ENCODE results near the gene MAPRE3. TPM values are rescaled to one million over a fixed set of nuclear protein-coding genes. Genes with fewer than 3 reads are reported as not detected.

Gene MAPRE3
- total RNA-seq, 4 donors from 2014 or later: 23.8 to 63.6 (median 35.7) TPM

- intact Hi-C loops (cut with DNase I; ENCODE audit: low total_unique reads): no loop called here
These were observed 35.5 kb upstream of the MAPRE3 start for GRCh38 chr2:26934985-26935384.

GRCh38 chr2:26936855-26937254 lies 33.6 kb upstream of the MAPRE3 start:
- intact Hi-C loops (cut with DNase I; ENCODE audit: low total_unique reads): no loop called here
- 74 to 75% methylated on average over 5 of the region's 5 CpGs for WGBS, 2 donors
- TF ChIP-seq CTCF (IDR thresholded peaks at IDR 0.05) (no peak), POLR2A (IDR thresholded peaks at IDR 0.05) (no peak)
- peak in 1 of 2 donors; percentile 3 for DNase-seq (ENCODE audit: low spot score in 2 of 2)
- H3K4me3 ChIP-seq (ENCODE audit: low read depth, poor library complexity, severe bottlenecking): no peak overlapping the region

More at GRCh38 chr2:26934985-26935384, 35.5 kb upstream of the MAPRE3 start:
- peak in 1 of 2 donors; percentile 9 for DNase-seq (ENCODE audit: low spot score in 2 of 2)
- no peak for TF ChIP-seq POLR2A (IDR thresholded peaks at IDR 0.05)
- TF ChIP-seq CTCF (IDR thresholded peaks at IDR 0.05): no peak
- H3K4me3 ChIP-seq (ENCODE audit: low read depth, poor library complexity, severe bottlenecking): no peak overlapping the region
- 58 to 64% methylated on average over 3 of the region's 3 CpGs for WGBS, 2 donors

- 74 to 79% methylated on average over 10 of the region's 10 CpGs for WGBS, 2 donors
- TF ChIP-seq CTCF (IDR thresholded peaks at IDR 0.05): no peak
- TF ChIP-seq POLR2A (IDR thresholded peaks at IDR 0.05): no peak
- no peak overlapping the region for H3K4me3 ChIP-seq (ENCODE audit: low read depth, poor library complexity, severe bottlenecking)
- peak in 1 of 2 donors; percentile 54 for DNase-seq (ENCODE audit: low spot score in 2 of 2)
- intact Hi-C loops (cut with DNase I; ENCODE audit: low total_unique reads): no loop called here
These were observed 31.9 kb upstream of the MAPRE3 start for GRCh38 chr2:26938399-26939118.

GRCh38 chr2:26940001-26940400 lies 30.4 kb upstream of the MAPRE3 start:
- intact Hi-C loops (cut with DNase I; ENCODE audit: low total_unique reads): loop anchor here (5.0 kb wide), 1 partner anchor 98 kb away; no protein-coding TSS in a partner anchor
- WGBS, 2 donors: 85 to 87% methylated on average over 9 of the region's 9 CpGs

GRCh38 chr2:26941486-26941885 lies 29.0 kb upstream of the MAPRE3 start:
- intact Hi-C loops (cut with DNase I; ENCODE audit: low total_unique reads): loop anchor here (5.0 kb wide), 1 partner anchor 99 kb away; no protein-coding TSS in a partner anchor
- no peak overlapping the region for H3K4me3 ChIP-seq (ENCODE audit: low read depth, poor library complexity, severe bottlenecking)
- peak in 1 of 2 donors; percentile 52 for DNase-seq (ENCODE audit: low spot score in 2 of 2)
- 47 to 57% methylated on average over 3 of the region's 3 CpGs for WGBS, 2 donors
- TF ChIP-seq CTCF (IDR thresholded peaks at IDR 0.05) (no peak), POLR2A (IDR thresholded peaks at IDR 0.05) (no peak)

More at GRCh38 chr2:26940001-26940400, 30.4 kb upstream of the MAPRE3 start:
- DNase-seq (ENCODE audit: low spot score in 2 of 2): peak in 1 of 2 donors; percentile 58
- TF ChIP-seq CTCF (IDR thresholded peaks at IDR 0.05) (no peak), POLR2A (IDR thresholded peaks at IDR 0.05) (no peak)
- no peak overlapping the region for H3K4me3 ChIP-seq (ENCODE audit: low read depth, poor library complexity, severe bottlenecking)
